Astrocyte (in vitro differentiated cells and primary cell): ENCODE results near the gene WDR27.

ENCODE experiments used
- EZH2 ChIP-seq: IDR thresholded peaks from 2 replicates; pipeline ENCODE4 v1.6.1; 2012; ENCODE audit warnings: mild to moderate bottlenecking, low read length, inconsistent platforms; ENCODE audit not compliant: insufficient read depth
- TF ChIP-seq, protein P1 (sequence below): IDR thresholded peaks from 2 replicates; pipeline ENCODE4 v1.5.1; 2011; ENCODE audit warnings: low read depth, mild to moderate bottlenecking, inconsistent platforms, low read length, moderate library complexity; ENCODE audit not compliant: insufficient read depth

DNA sequence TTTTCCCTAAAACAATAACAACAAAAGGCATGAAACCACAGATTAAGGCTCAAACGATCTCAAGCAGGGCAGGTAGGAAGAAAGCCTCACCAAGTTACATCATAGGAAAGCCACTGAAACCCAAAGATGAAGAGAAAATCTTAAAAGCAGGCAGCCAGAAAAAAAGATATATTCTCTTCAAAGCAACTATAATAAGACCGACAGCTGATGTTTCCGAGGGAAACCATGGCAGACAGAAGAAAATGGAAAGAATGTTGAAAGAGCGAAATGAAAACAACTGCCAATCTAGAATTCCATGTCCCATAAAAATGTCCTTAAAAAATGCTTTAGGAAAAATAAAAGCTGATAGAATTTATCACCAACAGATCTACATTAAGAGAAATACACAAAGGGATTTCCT lies 286.6 kb downstream of the WDR27 start:
- TF ChIP-seq, protein P1, sequence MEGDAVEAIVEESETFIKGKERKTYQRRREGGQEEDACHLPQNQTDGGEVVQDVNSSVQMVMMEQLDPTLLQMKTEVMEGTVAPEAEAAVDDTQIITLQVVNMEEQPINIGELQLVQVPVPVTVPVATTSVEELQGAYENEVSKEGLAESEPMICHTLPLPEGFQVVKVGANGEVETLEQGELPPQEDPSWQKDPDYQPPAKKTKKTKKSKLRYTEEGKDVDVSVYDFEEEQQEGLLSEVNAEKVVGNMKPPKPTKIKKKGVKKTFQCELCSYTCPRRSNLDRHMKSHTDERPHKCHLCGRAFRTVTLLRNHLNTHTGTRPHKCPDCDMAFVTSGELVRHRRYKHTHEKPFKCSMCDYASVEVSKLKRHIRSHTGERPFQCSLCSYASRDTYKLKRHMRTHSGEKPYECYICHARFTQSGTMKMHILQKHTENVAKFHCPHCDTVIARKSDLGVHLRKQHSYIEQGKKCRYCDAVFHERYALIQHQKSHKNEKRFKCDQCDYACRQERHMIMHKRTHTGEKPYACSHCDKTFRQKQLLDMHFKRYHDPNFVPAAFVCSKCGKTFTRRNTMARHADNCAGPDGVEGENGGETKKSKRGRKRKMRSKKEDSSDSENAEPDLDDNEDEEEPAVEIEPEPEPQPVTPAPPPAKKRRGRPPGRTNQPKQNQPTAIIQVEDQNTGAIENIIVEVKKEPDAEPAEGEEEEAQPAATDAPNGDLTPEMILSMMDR = no peak
- no peak for TF ChIP-seq EZH2
